HEK293 (cell line): ENCODE data around the gene HYDIN.
"Not testable (repeated sequence)": the region's sequence is repeated elsewhere in the genome, so short reads cannot be mapped to it uniquely, and the experiment has no call there.

Experiments used
- CTCF ChIA-PET: fragments of 350-600 bp; formaldehyde crosslinking; extraction: SDS; loops from one replicate; lab custom pipeline; 2021; ENCODE audit warnings: antibody characterized with exemption; lab: Yijun Ruan, JAX
- POLR2A ChIA-PET: fragments of 300-600 bp; formaldehyde crosslinking; extraction: SDS; loops from one replicate; lab custom pipeline; 2020; ENCODE audit warnings: antibody characterized with exemption, inconsistent platforms; lab: Yijun Ruan, JAX
- H3K27ac ChIP-seq: fragments of 200-500 bp; sonication (Bioruptor generic); 2 replicates; pipeline ENCODE4 v1.5.1; 2014; ENCODE audit warnings: low read depth, low read length, control low read depth, inconsistent platforms; ENCODE audit errors: extremely low read depth
- H3K36me3 ChIP-seq, 2 experiments: fragments of 200-500 bp in 1 of 2; sonication (Bioruptor generic) in 1 of 2; 1 replicate in 1 of 2; 2 replicates in 1 of 2; pipeline ENCODE4 v1.5.1; 2014 to 2017; ENCODE audit warnings: inconsistent platforms in 2 of 2, low read length in 2 of 2; ENCODE audit not compliant: control insufficient read depth in 2 of 2, insufficient read depth in 1 of 2
- H3K4me1 ChIP-seq: fragments of 200-500 bp; sonication (Bioruptor generic); 2 replicates; pipeline ENCODE4 v1.5.1; 2014; ENCODE audit warnings: mild to moderate bottlenecking, low read length, inconsistent platforms; ENCODE audit not compliant: control insufficient read depth, insufficient read depth
- H3K4me3 ChIP-seq: 2 replicates; pipeline ENCODE4 v1.5.1; 2011; ENCODE audit warnings: low read depth, mild to moderate bottlenecking, control low read depth, low read length, moderate library complexity
- H3K9me3 ChIP-seq: fragments of 200-500 bp; sonication (Bioruptor generic); 2 replicates; pipeline ENCODE4 v1.5.1; 2014; ENCODE audit warnings: low read depth, low read length, inconsistent platforms; ENCODE audit not compliant: control insufficient read depth, insufficient read depth

The HYDIN gene

GRCh38 chr16:71143246-71143645 is 87.3 kb downstream of the HYDIN start:
- H3K4me1 ChIP-seq, H3K9me3 ChIP-seq, H3K27ac ChIP-seq, H3K36me3 ChIP-seq, CTCF ChIA-PET, POLR2A ChIA-PET, H3K4me3 ChIP-seq: not testable (repeated sequence)

- H3K27ac ChIP-seq, H3K4me3 ChIP-seq, H3K36me3 ChIP-seq, H3K9me3 ChIP-seq, POLR2A ChIA-PET, CTCF ChIA-PET, H3K4me1 ChIP-seq: not testable (repeated sequence)
Measured at GRCh38 chr16:71110565-71110964, 120.0 kb downstream of the HYDIN start.

- H3K4me3 ChIP-seq, POLR2A ChIA-PET, CTCF ChIA-PET: not testable (repeated sequence)
Measured at GRCh38 chr16:71109656-71110208, 120.8 kb downstream of the HYDIN start.

GRCh38 chr16:71105881-71106280 is 124.6 kb downstream of the HYDIN start:
- CTCF ChIA-PET, result not testable (repeated sequence)

More at GRCh38 chr16:71109656-71110208, 120.8 kb downstream of the HYDIN start:
- H3K27ac ChIP-seq, H3K36me3 ChIP-seq, H3K4me1 ChIP-seq, H3K9me3 ChIP-seq: not testable (repeated sequence)

GRCh38 chr16:71083573-71083972 is 146.9 kb downstream of the HYDIN start:
- H3K27ac ChIP-seq, H3K9me3 ChIP-seq, H3K4me1 ChIP-seq, CTCF ChIA-PET, H3K36me3 ChIP-seq, H3K4me3 ChIP-seq, POLR2A ChIA-PET: not testable (repeated sequence)

More at GRCh38 chr16:71105881-71106280, 124.6 kb downstream of the HYDIN start:
- H3K27ac ChIP-seq, H3K4me3 ChIP-seq, H3K36me3 ChIP-seq, H3K4me1 ChIP-seq, H3K9me3 ChIP-seq, POLR2A ChIA-PET: not testable (repeated sequence)

GRCh38 chr16:71080777-71081176 is 149.7 kb downstream of the HYDIN start:
- H3K9me3 ChIP-seq, H3K4me3 ChIP-seq, H3K4me1 ChIP-seq, H3K36me3 ChIP-seq, CTCF ChIA-PET, POLR2A ChIA-PET, H3K27ac ChIP-seq: not testable (repeated sequence)

GRCh38 chr16:71080262-71080661 is 150.3 kb downstream of the HYDIN start:
- H3K4me3 ChIP-seq, CTCF ChIA-PET, H3K9me3 ChIP-seq, H3K27ac ChIP-seq, H3K4me1 ChIP-seq, H3K36me3 ChIP-seq, POLR2A ChIA-PET: not testable (repeated sequence)

- H3K36me3 ChIP-seq, H3K4me1 ChIP-seq, H3K9me3 ChIP-seq, H3K27ac ChIP-seq, CTCF ChIA-PET, H3K4me3 ChIP-seq, POLR2A ChIA-PET: not testable (repeated sequence)
Measured at GRCh38 chr16:71070651-71071050, 159.9 kb downstream of the HYDIN start.

GRCh38 chr16:71069842-71070241 is 160.7 kb downstream of the HYDIN start:
- CTCF ChIA-PET, H3K4me3 ChIP-seq, H3K36me3 ChIP-seq, H3K4me1 ChIP-seq, H3K27ac ChIP-seq, H3K9me3 ChIP-seq: not testable (repeated sequence)
- POLR2A ChIA-PET, result interaction anchor here (0.6 kb wide), 1 partner anchor 268 kb away, joined by 3 read pairs; no protein-coding TSS in a partner anchor

GRCh38 chr16:71053897-71054609 is 176.5 kb downstream of the HYDIN start:
- H3K4me3 ChIP-seq, H3K36me3 ChIP-seq, CTCF ChIA-PET, H3K9me3 ChIP-seq, H3K27ac ChIP-seq, POLR2A ChIA-PET, H3K4me1 ChIP-seq: not testable (repeated sequence)

GRCh38 chr16:71050307-71050706 is 180.2 kb downstream of the HYDIN start:
- H3K9me3 ChIP-seq, CTCF ChIA-PET, H3K4me1 ChIP-seq, H3K27ac ChIP-seq, POLR2A ChIA-PET, H3K36me3 ChIP-seq, H3K4me3 ChIP-seq: not testable (repeated sequence)
